HG03571 (cell line): ENCODE data around the gene SMAD4.
"Not testable (repeated sequence)": the region's sequence is repeated elsewhere in the genome, so short reads cannot be mapped to it uniquely, and the experiment has no call there.

ENCODE experiments used
- ATAC-seq: cut with Tn5 transposase; IDR thresholded peaks from one replicate; pipeline ENCODE4 v1.9.1; 2021; ENCODE audit not compliant: unreplicated experiment

SMAD4 gene

GRCh38 chr18:51069885-51070284, 39.9 kb downstream of the SMAD4 start:
- ATAC-seq, result no peak

- no peak for ATAC-seq
These were observed 40.5 kb downstream of the SMAD4 start for GRCh38 chr18:51070545-51070944.

GRCh38 chr18:51072586-51073313, 42.7 kb downstream of the SMAD4 start:
- no peak for ATAC-seq

GRCh38 chr18:51074605-51075004, 44.6 kb downstream of the SMAD4 start:
- peak; percentile 76 for ATAC-seq

GRCh38 chr18:51076503-51076902, 46.5 kb downstream of the SMAD4 start:
- no peak for ATAC-seq

- peak; percentile 43 for ATAC-seq
These were observed 47.2 kb downstream of the SMAD4 start for GRCh38 chr18:51077217-51077616.

GRCh38 chr18:51078026-51078425, 48.0 kb downstream of the SMAD4 start:
- ATAC-seq, result no peak

- no peak for ATAC-seq
These were observed 52.7 kb downstream of the SMAD4 start for GRCh38 chr18:51082571-51083267.

- no peak for ATAC-seq
These were observed 53.4 kb downstream of the SMAD4 start for GRCh38 chr18:51083398-51083797.

GRCh38 chr18:51088410-51088809, 58.4 kb downstream of the SMAD4 start:
- no peak for ATAC-seq

GRCh38 chr18:51089691-51090090, 59.7 kb downstream of the SMAD4 start:
- no peak for ATAC-seq

- no peak for ATAC-seq
These were observed 61.3 kb downstream of the SMAD4 start for GRCh38 chr18:51091270-51091669.

GRCh38 chr18:51092117-51092516, 62.1 kb downstream of the SMAD4 start:
- ATAC-seq, result no peak

- ATAC-seq, result not testable (repeated sequence)
These were observed 63.0 kb downstream of the SMAD4 start for GRCh38 chr18:51092967-51093366.

GRCh38 chr18:51097021-51097822, 67.2 kb downstream of the SMAD4 start:
- no peak for ATAC-seq

GRCh38 chr18:51098082-51098481, 68.1 kb downstream of the SMAD4 start:
- ATAC-seq, result no peak

- no peak for ATAC-seq
These were observed 68.5 kb downstream of the SMAD4 start for GRCh38 chr18:51098513-51098912.

- no peak for ATAC-seq
These were observed 70.5 kb downstream of the SMAD4 start for GRCh38 chr18:51100385-51101120.

- ATAC-seq, result no peak
These were observed 77.1 kb downstream of the SMAD4 start for GRCh38 chr18:51107082-51107481.

GRCh38 chr18:51107598-51108305, 77.7 kb downstream of the SMAD4 start:
- no peak for ATAC-seq
